Measurements from ENCODE around the gene APOB. TPM values are rescaled to one million over a fixed set of nuclear protein-coding genes. Genes with fewer than 3 reads are reported as not detected.

APOB gene
- total and polyA plus RNA-seq, 2 of the 13 experiments (the other 11 are each of a cell fraction or from before 2014, with no cell fraction given): 1,569 to 2,515 TPM

DNA sequence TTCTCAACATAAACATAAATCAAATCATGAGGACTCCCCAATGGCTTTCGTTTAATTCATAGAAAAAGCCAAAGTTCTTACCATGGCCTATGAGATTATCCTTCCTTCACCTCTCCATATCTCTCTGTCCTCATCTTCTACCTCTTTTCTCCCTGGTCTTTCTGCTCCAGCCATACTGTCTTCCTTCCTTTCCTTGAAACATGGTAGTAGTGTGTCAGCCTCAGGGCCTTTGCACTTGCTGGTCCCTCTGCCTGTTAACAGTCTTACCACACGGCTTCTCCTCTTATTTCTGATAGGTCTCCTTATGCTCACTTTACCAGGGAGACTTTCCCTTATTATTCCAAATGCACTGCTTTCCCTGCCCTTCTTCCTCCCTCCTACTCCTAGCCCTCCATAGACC, 25.6 kb downstream of the APOB start (continued):
- TF ChIP-seq ARID4A (CRISPR knock-in tag; IDR thresholded peaks at IDR 0.05; ENCODE audit: borderline replicate concordance) (0 out of 2 replicates have a peak, but pooled peaks have one; percentile 20), ZNF580 (CRISPR knock-in tag; IDR thresholded peaks at IDR 0.05; ENCODE audit: borderline replicate concordance, low read depth) (no peak), POLR2AphosphoS2 (IDR thresholded peaks at IDR 0.05; ENCODE audit: low read depth, low read length) (peak; percentile 68; the same call in 1 of the 2 replicates), FOXC1 (CRISPR knock-in tag; IDR thresholded peaks at IDR 0.05; ENCODE audit: borderline replicate concordance) (no peak), PLRG1 (conservative IDR thresholded peaks at IDR 0.05) (no peak), PHF21A (CRISPR knock-in tag; IDR thresholded peaks at IDR 0.05) (no peak), ZNF331 (CRISPR knock-in tag; IDR thresholded peaks at IDR 0.05) (no peak), ZNF180 (CRISPR knock-in tag; IDR thresholded peaks at IDR 0.05; ENCODE audit: borderline replicate concordance, low read depth) (no peak), ZNF570 (CRISPR knock-in tag; IDR thresholded peaks at IDR 0.05; ENCODE audit: borderline replicate concordance) (no peak), ZFX (CRISPR knock-in tag; IDR thresholded peaks at IDR 0.05; ENCODE audit: low read depth) (no peak), ZBTB34 (CRISPR knock-in tag; IDR thresholded peaks at IDR 0.05) (no peak), HDAC1 (CRISPR knock-in tag; IDR thresholded peaks at IDR 0.05) (no peak), POLR2A (IDR thresholded peaks at IDR 0.05; ENCODE audit: insufficient read depth in 1 of 2, low read depth in 2 of 2, low read length in 2 of 2) (peak in 1 of 2 experiments; percentile 46; a peak in 3 of 4 replicates)
- TF ChIP-seq, protein P1, sequence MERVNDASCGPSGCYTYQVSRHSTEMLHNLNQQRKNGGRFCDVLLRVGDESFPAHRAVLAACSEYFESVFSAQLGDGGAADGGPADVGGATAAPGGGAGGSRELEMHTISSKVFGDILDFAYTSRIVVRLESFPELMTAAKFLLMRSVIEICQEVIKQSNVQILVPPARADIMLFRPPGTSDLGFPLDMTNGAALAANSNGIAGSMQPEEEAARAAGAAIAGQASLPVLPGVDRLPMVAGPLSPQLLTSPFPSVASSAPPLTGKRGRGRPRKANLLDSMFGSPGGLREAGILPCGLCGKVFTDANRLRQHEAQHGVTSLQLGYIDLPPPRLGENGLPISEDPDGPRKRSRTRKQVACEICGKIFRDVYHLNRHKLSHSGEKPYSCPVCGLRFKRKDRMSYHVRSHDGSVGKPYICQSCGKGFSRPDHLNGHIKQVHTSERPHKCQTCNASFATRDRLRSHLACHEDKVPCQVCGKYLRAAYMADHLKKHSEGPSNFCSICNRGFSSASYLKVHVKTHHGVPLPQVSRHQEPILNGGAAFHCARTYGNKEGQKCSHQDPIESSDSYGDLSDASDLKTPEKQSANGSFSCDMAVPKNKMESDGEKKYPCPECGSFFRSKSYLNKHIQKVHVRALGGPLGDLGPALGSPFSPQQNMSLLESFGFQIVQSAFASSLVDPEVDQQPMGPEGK (CRISPR knock-in tag; IDR thresholded peaks at IDR 0.05): no peak
- TF ChIP-seq, protein P2, sequence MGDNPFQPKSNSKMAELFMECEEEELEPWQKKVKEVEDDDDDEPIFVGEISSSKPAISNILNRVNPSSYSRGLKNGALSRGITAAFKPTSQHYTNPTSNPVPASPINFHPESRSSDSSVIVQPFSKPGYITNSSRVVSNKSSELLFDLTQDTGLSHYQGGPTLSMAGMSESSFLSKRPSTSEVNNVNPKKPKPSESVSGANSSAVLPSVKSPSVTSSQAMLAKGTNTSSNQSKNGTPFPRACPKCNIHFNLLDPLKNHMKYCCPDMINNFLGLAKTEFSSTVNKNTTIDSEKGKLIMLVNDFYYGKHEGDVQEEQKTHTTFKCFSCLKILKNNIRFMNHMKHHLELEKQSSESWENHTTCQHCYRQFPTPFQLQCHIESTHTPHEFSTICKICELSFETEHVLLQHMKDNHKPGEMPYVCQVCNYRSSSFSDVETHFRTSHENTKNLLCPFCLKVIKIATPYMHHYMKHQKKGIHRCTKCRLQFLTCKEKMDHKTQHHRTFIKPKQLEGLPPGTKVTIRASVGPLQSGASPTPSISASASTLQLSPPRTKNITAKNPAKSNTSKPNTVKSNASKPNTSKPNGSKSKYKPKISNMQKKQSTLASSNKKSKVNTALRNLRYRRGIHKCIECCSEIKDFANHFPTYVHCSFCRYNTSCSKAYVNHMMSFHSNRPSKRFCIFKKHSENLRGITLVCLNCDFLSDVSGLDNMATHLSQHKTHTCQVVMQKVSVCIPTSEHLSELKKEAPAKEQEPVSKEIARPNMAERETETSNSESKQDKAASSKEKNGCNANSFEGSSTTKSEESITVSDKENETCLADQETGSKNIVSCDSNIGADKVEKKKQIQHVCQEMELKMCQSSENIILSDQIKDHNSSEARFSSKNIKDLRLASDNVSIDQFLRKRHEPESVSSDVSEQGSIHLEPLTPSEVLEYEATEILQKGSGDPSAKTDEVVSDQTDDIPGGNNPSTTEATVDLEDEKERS (CRISPR knock-in tag; IDR thresholded peaks at IDR 0.05): 0 out of 2 replicates have a peak, but pooled peaks have one; percentile 25

All from HepG2 (cell line).